ENCODE results near the gene PGAM5.
A peak's percentile ranks its signal among the peaks of the same experiment; 100 is the strongest.

Gene PGAM5

DNA sequence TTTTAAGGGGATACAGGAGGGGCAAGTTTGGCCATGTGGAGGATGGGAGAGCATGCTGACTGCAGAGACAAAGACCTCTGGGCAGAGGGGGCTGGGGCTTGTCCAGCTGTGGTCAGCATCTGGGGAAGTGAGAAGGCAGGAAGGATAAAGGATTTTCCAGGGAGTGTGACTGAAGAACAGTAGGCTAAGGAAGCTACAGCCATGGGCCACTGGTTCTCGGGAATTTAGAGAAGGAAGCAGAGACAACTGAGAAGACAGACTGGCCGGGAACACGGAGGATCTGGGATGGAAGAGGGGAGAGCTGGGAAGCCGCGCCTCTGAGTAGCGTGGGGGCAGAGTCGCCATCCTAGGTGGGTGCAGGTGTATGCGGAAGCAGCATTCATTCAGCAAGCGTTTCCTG is 7.0 kb upstream of the PGAM5 start:
- H3K4me3 Mint-ChIP-seq: no peak overlapping the region
- no peak overlapping the region for H3K27ac Mint-ChIP-seq
- H3K9me3 Mint-ChIP-seq: no peaks in the 10 kb centered on the region
- H3K4me1 Mint-ChIP-seq (ENCODE audit: low read depth): no peaks in the 10 kb centered on the region
- H3K36me3 Mint-ChIP-seq (ENCODE audit: low read depth): peaks cover 30% of the 10 kb centered on the region
- H3K27me3 Mint-ChIP-seq (ENCODE audit: low read depth): no peaks in the 10 kb centered on the region

DNA sequence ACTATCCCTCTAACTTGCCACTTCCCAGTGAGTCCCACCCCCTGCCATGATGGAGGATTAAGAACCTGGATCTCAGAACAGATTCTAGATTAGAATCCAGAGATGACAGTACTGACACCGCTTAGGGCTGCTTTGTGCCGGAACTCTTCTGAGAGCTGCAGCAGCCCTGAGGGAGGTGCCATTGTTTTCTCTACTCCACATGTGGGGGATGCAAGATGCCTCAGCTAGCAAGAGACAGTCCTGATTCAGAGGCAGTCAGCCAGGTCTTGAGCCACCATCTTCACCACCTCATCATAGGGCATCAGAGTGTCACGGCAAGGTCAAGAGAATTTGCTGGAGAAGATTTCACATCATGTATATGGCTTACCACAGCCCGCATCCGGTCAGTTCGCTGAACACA is 3.4 kb upstream of the PGAM5 start:
- H3K36me3 Mint-ChIP-seq (ENCODE audit: low read depth): peaks cover 22% of the 10 kb centered on the region
- H3K27me3 Mint-ChIP-seq (ENCODE audit: low read depth): no peaks in the 10 kb centered on the region
- H3K9me3 Mint-ChIP-seq: no peaks in the 10 kb centered on the region
- H3K4me1 Mint-ChIP-seq (ENCODE audit: low read depth): peaks cover 10% of the 10 kb centered on the region
- peak overlapping the region; percentile 38 for H3K27ac Mint-ChIP-seq
- H3K4me3 Mint-ChIP-seq: peak overlapping the region; percentile 54

GRCh38 chr12:132708150-132708549 is 2.5 kb upstream of the PGAM5 start:
- Mint-ChIP-seq H3K27ac (no peak overlapping the region), H3K4me3 (no peak overlapping the region), H3K36me3 (ENCODE audit: low read depth) (peaks cover 21% of the 10 kb centered on the region), H3K4me1 (ENCODE audit: low read depth) (peaks cover 12% of the 10 kb centered on the region), H3K27me3 (ENCODE audit: low read depth) (no peaks in the 10 kb centered on the region), H3K9me3 (no peaks in the 10 kb centered on the region)

DNA sequence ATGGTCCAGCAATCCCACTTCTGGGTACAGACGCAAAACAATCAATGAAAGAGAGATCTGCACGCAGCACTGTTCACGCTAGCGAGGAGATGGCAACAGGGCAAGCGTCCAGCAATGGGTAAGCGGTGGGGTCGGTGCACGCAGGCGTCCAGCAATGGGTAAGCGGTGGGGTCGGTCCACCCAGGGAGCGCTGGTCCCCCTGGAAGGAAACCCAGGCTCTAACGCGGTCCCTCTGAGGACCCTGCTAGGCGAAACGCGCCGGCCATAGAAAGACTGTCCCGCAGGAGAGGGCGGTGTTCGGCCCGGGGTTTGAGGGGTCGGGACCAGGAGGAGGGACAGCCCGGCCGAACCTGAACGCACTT is 618 bp upstream of the PGAM5 start:
- H3K27ac Mint-ChIP-seq: peak overlapping the region; percentile 91
- H3K4me1 Mint-ChIP-seq (ENCODE audit: low read depth): peaks cover 17% of the 10 kb centered on the region

DNA sequence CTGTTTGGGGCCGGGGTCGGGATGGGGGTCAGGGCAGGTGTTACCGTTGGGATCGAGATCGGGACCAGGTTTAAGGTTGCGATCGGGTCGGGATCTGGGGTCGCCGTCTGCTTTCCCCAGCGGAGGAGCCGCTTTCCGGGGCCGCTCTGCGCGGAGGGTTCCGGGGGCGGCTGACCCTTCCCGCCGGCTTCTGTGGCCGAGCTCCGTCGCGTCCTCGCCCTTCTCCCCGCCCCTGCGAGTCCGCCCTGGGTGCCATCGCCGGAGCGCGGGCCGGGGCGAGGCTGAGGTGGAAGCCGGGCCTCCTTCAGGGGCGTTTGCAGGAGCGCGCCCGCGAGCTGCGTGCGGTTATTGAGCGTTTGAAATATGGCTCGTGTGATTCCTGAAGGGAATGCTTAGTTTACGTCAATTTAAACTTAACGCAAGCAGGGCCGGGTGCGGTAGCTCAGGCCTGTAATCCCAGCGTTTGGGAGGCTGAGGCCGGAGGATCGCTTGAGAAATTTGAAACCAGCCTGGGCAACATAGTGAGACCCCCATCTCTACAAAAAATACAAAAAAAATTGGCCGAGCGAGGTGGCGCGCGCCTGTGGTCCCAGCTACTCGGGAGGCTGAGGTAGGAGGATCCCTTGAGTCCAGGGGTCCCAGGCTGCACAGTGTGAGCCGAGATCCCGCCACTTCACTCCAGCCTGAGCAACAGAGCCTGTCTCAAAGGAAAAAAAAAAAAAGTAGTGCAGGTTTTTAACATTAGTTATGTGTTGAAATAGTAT is 620 bp downstream of the PGAM5 start:
- Mint-ChIP-seq H3K36me3 (ENCODE audit: low read depth) (peaks cover 18% of the 10 kb centered on the region), H3K27ac (no peak overlapping the region), H3K4me1 (ENCODE audit: low read depth) (peaks cover 17% of the 10 kb centered on the region), H3K9me3 (no peaks in the 10 kb centered on the region), H3K27me3 (ENCODE audit: low read depth) (no peaks in the 10 kb centered on the region), H3K4me3 (peak overlapping the region; percentile 79)

More for the DNA sequence above, 618 bp upstream of the PGAM5 start:
- Mint-ChIP-seq H3K27me3 (ENCODE audit: low read depth) (no peaks in the 10 kb centered on the region), H3K36me3 (ENCODE audit: low read depth) (peaks cover 20% of the 10 kb centered on the region), H3K9me3 (no peaks in the 10 kb centered on the region), H3K4me3 (peak overlapping the region; percentile 89)

GRCh38 chr12:132713123-132713522 is 2.5 kb downstream of the PGAM5 start:
- Mint-ChIP-seq H3K9me3 (no peaks in the 10 kb centered on the region), H3K4me1 (ENCODE audit: low read depth) (peaks cover 17% of the 10 kb centered on the region), H3K27ac (no peak overlapping the region), H3K4me3 (no peak overlapping the region), H3K36me3 (ENCODE audit: low read depth) (peaks cover 11% of the 10 kb centered on the region), H3K27me3 (ENCODE audit: low read depth) (no peaks in the 10 kb centered on the region)

DNA sequence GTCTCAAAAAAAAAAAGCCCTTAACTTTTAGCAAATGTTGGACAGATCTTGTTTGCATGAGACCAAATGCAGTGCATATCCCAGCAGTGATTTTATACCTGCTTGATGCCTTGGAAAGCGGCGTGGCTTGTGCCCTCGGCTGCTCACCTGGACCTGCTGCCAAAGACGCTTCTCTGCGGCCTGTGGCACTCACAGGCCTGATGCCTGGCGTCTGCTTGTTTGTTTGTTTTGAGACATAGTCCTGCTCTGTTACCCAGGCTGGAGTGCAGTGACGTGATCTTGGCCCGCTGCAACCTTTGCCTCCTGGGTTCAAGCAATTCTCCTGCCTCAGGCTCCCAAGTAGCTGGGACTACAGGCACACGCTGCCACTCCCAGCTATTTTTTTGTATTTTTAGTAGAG is 5.2 kb downstream of the PGAM5 start:
- Mint-ChIP-seq H3K4me3 (no peak overlapping the region), H3K27me3 (ENCODE audit: low read depth) (no peaks in the 10 kb centered on the region), H3K4me1 (ENCODE audit: low read depth) (peaks cover 13% of the 10 kb centered on the region), H3K36me3 (ENCODE audit: low read depth) (peaks cover 20% of the 10 kb centered on the region), H3K27ac (no peak overlapping the region), H3K9me3 (no peaks in the 10 kb centered on the region)

- Mint-ChIP-seq H3K4me3 (no peak overlapping the region), H3K27me3 (ENCODE audit: low read depth) (no peaks in the 10 kb centered on the region), H3K4me1 (ENCODE audit: low read depth) (peaks cover 13% of the 10 kb centered on the region), H3K27ac (no peak overlapping the region), H3K36me3 (ENCODE audit: low read depth) (peaks cover 23% of the 10 kb centered on the region), H3K9me3 (no peaks in the 10 kb centered on the region)
Measured at GRCh38 chr12:132716356-132716755, 5.7 kb downstream of the PGAM5 start.

DNA sequence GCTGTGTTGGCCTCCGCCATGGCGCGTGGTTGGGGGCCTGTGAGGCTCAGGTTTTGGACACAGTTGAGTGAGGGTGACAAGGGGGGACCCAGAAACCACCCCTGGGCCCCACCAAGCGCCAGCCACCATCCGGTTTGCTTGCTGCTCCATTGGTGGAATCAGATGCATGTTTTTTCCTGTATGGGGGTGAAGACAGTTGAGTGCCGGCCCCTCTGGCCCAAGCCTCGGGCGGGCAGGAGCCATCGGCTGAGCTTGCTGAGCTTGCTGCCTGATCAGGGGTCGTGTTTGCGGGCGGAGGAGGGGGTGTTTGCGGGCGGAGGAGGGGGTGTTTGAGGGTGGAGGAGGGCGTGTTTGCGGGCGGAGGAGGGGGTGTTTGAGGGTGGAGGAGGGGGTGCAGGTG is 6.4 kb downstream of the PGAM5 start:
- Mint-ChIP-seq H3K27me3 (ENCODE audit: low read depth) (no peaks in the 10 kb centered on the region), H3K36me3 (ENCODE audit: low read depth) (peaks cover 23% of the 10 kb centered on the region), H3K4me1 (ENCODE audit: low read depth) (peaks cover 9% of the 10 kb centered on the region), H3K9me3 (no peaks in the 10 kb centered on the region), H3K4me3 (no peak overlapping the region), H3K27ac (no peak overlapping the region)

GRCh38 chr12:132717531-132718387 is 7.1 kb downstream of the PGAM5 start:
- Mint-ChIP-seq H3K27ac (no peak overlapping the region), H3K36me3 (ENCODE audit: low read depth) (peaks cover 23% of the 10 kb centered on the region), H3K4me3 (no peak overlapping the region), H3K27me3 (ENCODE audit: low read depth) (no peaks in the 10 kb centered on the region), H3K9me3 (no peaks in the 10 kb centered on the region), H3K4me1 (ENCODE audit: low read depth) (peaks cover 6% of the 10 kb centered on the region)

DNA sequence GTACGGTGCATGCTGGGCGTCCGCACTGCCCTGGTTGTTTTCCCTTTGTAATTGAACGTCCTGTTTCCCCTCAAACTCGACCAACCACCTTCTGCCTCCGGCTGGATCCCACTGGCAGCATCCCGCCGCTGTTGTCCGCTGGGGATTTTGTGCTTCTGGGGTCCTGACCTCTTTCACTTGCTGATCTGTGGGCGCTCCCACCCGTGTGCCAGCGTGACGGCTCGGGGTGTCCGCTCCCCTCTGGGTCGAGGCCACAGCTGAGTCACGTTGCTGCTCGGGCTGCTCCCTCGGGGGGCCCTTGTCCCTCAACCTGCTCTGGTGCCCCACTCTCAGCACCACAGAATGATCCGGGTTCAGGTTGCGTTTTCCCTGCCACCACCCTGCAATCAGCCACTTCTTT is 8.0 kb downstream of the PGAM5 start:
- H3K27ac Mint-ChIP-seq: no peak overlapping the region
- H3K9me3 Mint-ChIP-seq: no peaks in the 10 kb centered on the region
- no peaks in the 10 kb centered on the region for H3K27me3 Mint-ChIP-seq (ENCODE audit: low read depth)
- H3K4me3 Mint-ChIP-seq: no peak overlapping the region
- peaks cover 2% of the 10 kb centered on the region for H3K4me1 Mint-ChIP-seq (ENCODE audit: low read depth)
- H3K36me3 Mint-ChIP-seq (ENCODE audit: low read depth): peaks cover 28% of the 10 kb centered on the region

GRCh38 chr12:132719141-132719953 is 8.7 kb downstream of the PGAM5 start:
- H3K9me3 Mint-ChIP-seq: no peaks in the 10 kb centered on the region
- H3K36me3 Mint-ChIP-seq (ENCODE audit: low read depth): peaks cover 33% of the 10 kb centered on the region
- no peaks in the 10 kb centered on the region for H3K27me3 Mint-ChIP-seq (ENCODE audit: low read depth)
- H3K27ac Mint-ChIP-seq: no peak overlapping the region
- no peak overlapping the region for H3K4me3 Mint-ChIP-seq
- H3K4me1 Mint-ChIP-seq (ENCODE audit: low read depth): peaks cover 2% of the 10 kb centered on the region

GRCh38 chr12:132719954-132720324 is 9.3 kb downstream of the PGAM5 start:
- no peaks in the 10 kb centered on the region for H3K4me1 Mint-ChIP-seq (ENCODE audit: low read depth)
- no peaks in the 10 kb centered on the region for H3K27me3 Mint-ChIP-seq (ENCODE audit: low read depth)
- H3K27ac Mint-ChIP-seq: no peak overlapping the region
- H3K4me3 Mint-ChIP-seq: no peak overlapping the region
- peaks cover 31% of the 10 kb centered on the region for H3K36me3 Mint-ChIP-seq (ENCODE audit: low read depth)
- no peaks in the 10 kb centered on the region for H3K9me3 Mint-ChIP-seq

DNA sequence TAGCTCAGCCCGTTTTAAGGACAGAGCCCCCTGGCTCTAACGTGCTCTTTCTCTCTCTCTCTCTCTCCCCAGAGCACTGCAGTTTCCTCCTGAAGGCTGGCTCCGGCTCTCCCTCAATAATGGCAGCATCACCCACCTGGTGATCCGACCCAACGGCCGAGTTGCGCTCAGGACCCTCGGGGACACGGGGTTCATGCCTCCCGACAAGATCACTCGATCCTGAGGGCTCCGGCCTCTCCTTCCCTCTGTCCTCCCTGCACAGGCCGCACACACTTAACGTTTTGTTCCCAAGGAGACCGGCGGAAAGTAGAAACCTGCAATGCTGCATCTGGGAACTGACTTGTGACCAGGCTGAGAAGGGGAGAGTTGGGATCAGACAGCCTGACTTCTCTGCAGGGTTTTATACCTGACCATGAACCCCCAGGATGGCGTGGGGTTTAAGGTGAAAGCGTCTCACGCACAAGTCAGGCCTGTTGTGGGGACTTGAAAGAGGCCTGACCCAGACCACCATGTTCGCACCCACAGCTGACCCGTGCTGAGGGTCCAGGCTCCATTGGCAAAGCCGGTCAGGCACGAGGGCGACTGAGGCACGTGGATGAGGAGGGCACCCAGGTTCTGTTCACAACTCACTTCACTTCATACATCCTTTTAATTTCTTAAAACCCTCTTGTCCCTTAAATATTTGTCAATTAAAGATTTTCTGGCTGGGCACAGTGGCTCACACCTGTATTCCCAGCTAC is 10.1 kb downstream of the PGAM5 start:
- H3K9me3 Mint-ChIP-seq: no peaks in the 10 kb centered on the region
- H3K4me1 Mint-ChIP-seq (ENCODE audit: low read depth): no peaks in the 10 kb centered on the region
- no peak overlapping the region for H3K4me3 Mint-ChIP-seq
- no peaks in the 10 kb centered on the region for H3K27me3 Mint-ChIP-seq (ENCODE audit: low read depth)
- peaks cover 37% of the 10 kb centered on the region for H3K36me3 Mint-ChIP-seq (ENCODE audit: low read depth)
- no peak overlapping the region for H3K27ac Mint-ChIP-seq

All from T-helper 1 cell treated with Interleukin-12 subunit alpha and Interleukin-12 subunit beta and Interleukin-4 antibody, amounts not matched to agents 30 μg/mL and 1 μg/mL, for 36 hours (primary cell).